HG03097 (cell line): Measurements from ENCODE around the gene OCIAD1.
"Not testable (repeated sequence)": the region's sequence is repeated elsewhere in the genome, so short reads cannot be mapped to it uniquely, and the experiment has no call there.

ENCODE experiments used
- ATAC-seq: cut with Tn5 transposase; IDR thresholded peaks from one replicate; pipeline ENCODE4 v1.9.1; 2021; ENCODE audit not compliant: unreplicated experiment, low FRiP score

Gene OCIAD1

DNA sequence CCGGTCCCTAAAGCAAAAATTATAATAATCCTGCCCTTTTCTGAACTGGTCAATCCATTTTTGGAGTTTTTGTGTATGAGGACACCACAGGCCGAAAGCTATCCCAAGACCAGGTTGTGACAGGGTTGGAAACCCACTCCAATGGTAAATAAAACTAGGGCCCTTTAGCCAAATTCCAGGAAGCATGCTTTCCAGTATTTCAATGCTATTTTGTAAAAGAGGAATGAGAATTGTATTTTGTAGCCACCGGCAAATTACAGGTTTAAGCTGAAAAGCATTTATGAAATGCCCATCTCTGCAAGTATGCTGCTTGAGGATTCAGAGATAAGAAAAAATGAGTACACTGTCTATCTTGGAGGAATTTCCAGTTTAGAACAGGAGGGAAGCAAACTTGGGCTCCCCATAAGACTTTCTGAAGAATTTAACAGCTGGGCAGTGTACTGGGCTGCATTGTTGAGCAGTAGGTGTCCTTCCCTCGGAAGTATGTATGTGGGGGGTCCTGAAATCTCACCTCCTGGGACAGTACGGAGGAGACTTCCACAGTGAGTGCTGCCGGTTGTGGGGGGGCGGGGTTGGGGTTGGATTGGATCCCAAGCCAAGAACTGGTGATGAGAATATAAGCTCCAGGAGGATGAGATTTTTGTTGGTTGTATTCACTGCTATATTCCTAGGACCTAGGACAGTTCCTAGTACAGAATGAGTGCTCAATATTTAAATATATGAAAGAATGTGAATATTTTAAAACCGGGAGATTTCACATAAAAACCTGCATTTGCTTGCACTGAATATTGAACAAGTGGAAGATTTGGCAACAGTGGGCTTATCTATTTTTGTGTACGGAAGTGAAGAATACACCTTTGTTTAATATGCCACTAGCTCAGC, 48.9 kb downstream of the OCIAD1 start:
- no peak for ATAC-seq

DNA sequence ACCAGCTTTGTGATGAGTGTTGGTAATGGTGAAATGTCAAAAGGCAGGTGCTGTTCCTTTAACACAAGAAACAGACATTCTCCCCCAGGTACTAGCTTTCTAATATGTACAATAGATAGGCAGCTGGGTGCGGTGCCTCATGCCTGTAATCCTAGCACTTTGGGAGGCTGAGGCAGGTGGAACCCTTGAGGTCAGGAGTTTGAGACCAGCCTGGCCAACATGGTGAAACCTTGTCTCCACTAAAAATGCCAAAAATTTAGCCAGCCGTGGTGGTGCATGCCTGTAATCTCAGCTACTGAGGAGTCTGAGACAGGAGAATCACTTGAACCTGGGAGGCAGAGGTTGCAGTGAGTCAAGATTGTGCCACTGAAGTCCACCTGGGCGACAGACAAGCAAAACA, 50.8 kb downstream of the OCIAD1 start:
- ATAC-seq: not testable (repeated sequence)

DNA sequence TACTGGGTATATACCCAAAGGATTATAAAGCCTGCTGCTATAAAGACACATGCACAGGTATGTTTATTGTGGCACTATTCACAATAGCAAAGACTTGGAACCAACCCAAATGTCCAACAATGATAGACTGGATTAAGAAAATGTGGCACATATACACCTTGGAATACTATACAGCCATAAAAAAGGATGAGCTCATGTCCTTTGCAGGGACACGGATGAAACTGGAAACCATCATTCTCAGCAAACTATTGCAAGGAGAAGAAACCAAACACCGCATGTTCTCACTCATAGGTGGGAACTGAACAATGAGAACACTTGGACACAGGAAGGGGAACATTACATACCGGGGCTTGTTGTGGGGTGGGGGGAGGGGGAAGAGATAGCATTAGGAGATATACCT, 58.9 kb downstream of the OCIAD1 start:
- ATAC-seq: not testable (repeated sequence)

DNA sequence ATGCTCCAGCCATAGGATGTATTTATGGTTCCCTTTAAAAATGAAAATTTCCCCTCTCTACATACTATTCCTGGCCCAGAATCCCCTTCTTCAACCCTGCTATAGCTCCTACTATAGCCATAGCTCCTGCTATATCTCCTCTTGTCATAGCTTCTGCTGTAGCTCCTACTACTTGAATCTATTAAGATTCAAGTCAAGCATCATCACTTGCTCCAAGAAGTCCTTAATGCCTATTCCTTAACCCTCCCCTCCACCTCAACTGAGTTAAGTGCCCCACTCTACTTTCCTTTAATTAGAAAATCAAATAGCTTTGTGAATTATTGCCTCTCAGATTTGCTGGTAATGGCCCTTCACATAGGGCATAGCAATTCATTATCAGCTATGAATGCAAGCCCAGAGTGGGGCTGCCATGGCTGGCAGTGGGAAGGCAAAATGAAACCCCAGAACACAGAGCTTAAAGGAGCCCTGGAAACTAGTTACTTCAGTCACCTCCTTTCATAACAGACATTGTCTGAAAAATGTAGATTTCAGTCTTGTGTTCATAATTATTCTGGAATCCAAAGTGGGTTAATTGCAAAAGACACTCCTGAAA, 60.2 kb downstream of the OCIAD1 start:
- ATAC-seq: no peak

DNA sequence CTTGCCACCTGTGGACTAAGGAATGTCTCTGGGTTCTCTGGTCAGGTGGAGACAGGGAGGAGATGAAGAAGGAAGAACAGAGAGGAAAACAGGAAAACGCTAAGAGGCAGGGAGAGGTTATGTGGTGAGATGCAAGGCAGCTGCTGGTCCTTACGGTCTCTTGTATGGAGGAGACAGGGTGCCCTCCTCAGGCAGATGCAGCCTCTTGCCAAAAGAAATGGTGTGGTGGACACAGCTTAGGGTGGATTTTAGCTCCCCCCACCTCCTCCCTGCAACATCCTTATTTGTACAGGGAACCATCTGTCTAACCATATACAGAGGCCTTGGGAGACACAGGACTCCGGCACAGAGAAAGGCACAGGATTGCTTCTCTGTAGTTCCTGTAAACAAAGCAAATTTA, 66.0 kb downstream of the OCIAD1 start:
- ATAC-seq: no peak

DNA sequence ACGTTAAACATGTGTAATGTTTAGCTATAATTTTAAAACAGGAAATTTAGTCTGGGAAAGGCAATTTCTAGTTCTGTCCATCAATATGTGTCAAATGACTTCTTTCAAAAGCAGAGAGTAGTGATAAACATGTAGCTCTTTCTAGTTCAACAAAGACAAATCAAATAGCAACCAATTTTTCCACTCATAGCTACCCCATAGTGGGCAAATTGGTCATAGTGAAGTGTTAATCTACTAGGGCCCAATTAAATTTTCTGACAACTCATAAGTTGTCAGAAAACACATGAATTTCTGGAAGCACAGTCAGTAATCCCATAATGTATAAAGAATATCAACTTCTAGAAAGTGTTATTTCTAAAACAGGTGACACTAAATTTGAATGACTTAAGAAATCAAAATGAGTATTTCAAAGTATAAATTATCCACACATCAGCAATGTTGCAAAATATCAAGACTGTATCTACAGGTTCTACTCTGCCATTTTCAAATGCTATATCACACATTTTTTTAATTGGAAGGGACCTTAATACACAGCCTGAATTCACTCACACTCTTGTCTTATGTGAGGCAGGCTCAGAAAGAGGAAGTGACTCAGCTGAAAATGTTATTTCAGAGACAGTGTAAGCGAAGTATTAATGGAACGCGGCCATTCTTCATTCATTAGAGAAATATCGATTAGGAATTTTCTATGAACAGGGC, 68.0 kb downstream of the OCIAD1 start:
- ATAC-seq: no peak

DNA sequence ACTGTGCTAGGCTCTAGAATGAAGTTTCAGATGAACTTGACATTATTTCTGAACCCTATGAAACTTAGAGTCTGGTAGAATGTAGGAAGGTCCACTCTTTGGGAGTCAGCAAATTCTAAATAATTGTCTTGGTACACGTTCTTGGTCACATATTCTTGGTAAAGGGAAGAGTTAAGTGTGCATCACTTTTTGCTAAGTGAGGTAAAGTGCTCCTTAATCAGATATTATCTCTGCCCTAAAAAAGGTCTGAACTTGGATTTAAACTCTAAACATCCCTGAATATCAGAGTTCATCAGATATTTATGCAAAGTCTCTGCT, 68.5 kb downstream of the OCIAD1 start:
- ATAC-seq: no peak

DNA sequence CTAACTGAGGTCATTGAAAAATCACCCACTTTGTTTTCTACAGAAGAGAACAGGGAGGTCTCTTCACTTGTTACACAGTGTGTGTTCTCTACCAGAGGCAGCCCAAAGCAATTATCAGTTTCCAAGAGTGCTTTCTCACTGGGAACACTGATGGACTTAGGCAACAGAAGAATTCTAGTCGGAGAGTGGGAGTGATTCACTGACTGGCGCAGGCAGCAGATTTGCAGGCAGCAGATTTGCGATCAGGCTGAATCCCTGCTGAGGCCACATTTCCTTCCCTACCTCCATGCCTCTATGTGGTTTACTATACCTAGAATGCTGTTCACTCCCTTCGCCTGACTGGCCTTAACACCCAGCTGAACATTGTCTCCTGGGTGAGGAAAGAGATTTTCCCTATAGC, 69.1 kb downstream of the OCIAD1 start:
- ATAC-seq: no peak

DNA sequence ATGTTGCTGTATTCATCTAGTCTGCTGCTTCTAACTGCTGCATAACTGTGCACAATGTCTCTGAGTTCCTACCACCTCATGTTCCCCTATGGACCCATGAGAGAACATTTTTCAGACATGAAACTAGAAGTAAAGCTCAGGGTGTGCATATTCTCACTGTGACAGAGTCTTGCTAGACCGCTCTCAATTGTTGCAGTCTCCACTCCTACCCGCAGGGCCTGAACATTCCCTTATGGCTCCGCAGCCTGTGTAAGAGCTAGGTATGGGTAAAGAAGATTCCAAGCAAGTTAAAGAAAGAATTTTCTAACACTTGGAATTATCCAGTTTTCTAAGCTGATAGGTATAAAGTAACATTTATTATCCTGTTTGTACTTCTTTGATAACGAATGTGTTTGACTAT, 70.3 kb downstream of the OCIAD1 start:
- no peak for ATAC-seq

DNA sequence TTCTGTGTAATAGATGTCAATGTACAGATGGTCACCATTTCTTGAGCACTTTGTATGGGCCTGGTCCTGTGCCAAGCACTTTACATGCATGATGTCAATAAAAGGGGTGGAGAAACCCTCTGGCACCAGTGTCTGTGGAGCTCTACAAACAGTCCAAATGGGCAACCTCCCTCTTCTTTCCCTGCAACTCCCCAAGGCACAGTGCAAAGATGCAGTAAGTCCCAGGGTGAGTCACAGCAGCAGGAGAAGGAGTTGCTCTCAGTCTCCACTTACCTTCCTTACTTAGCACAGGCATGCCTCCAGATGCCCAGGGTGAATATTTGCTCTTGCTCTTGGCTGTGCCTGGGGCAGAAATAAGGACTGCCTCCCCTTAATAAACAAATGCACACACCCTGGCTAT, 71.4 kb downstream of the OCIAD1 start:
- ATAC-seq: no peak

DNA sequence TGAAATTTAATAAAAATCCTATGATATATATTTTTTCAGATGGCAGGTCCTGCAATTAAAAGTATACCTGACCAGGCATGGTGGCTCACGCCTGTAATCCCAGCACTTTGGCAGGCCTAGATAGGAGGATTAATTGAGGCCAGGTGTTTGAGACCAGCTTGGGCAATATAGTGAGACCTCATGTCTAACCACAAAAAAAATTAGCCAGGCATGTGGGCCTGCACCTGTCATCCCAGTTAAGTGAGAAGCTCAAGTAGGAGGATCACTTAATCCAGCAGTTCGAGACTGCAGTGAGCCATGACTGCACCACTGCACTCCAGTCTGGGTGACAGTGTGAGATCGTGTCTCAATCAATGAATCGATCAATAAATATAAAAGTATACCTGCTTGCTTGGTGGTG, 73.2 kb downstream of the OCIAD1 start:
- no peak for ATAC-seq

DNA sequence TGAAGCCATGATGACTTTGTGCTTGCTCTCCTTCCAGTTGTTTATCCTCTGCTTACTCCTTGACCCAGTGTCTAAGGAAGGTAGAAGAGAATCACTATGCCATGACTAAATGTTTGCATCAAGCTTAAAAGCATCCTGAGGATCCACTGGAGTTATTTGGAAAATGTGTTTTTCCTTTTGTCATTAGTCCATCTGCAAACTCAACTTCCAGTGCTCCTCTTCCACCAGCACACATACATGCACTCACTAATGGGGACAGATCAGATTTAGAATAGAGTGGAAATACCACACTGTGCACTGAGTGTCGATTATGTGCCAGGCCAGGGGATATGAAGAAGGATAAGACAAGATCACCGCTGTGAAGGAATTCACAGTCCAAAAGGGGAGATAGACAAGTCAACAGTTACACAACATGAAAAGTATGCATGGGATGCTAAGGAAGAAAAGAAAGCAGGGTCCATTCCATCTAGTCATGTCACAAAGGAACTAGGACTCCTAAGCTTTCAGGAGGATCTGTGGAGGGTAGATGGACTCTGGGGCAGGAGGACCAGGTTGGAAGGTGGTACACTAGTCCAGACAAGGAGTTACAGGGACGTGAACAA, 73.8 kb downstream of the OCIAD1 start:
- ATAC-seq: no peak

DNA sequence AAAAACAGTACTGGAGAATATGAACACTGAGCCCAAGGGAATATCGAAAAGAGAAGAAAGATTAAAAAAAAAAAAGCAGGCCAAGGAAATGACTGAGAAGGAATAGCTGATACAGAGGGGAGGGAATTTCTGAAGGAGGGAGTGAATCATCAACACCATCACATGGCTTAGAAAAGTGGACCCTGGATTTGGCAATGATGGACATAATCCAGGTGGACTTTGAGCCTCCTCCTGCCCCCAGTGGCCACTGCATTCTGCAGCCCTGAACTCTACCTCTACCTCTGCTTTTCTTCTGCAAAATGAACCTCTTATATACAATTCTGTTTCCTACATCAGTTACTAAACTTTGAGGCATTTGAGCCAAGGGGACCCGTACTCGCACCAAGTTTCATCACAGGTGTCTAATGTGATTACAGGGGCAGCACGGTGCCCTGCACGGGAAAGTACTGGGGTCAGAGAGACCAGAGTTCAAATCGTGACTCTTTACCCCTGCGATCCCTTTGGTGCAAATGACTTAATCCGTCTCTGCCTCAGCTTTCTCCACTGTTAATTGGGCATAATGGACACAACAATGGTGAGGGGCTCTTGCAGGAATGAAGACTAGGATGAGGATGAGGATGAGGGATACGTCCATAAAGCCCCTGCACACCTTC, 74.6 kb downstream of the OCIAD1 start:
- ATAC-seq: no peak

DNA sequence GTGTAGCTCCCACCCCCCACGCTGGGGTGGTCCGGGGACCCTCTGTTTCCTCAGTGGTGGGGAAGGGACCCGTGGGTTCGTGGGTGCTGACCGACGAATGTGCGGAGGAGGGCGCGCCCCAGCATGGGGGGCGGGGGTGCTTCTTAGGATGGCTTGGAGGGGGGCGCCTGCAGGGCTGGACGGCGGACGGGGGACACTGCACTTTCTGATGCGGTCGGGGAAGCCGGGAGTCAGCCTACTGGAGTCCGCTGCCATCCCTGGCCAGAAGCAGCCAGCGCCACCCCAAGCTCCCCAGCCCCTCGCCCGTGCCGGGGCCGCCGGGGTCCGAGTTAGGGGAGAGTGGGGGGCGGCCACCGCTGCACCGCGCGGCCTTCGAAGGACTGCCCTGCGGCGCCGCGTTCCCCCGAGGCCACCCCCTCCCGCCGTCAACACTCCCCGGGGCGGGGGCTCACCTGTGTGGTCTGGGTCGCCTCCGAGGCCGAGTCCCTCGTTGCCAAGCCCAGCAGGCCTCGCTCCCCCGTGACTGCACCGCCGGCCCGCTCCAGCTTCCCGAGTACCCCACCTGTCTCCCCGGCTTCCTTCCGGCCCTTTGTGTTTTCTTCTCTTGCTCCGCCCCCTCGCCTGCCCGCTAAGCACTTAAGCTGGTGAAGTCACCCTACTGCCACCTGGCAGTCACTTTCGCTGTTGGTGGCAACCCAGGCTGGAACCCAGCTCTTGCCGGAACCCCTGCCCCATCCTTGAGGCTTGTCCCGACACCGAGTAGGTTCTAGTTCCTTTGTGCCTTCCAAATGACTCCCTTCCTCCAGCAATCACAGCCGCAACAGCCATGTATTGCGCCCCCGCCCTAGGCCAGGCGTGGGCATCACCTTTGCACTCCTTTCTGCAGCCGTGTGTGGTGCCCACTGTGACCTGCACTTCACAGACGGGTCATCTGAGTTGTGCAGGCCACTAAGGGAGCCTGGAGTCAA, 75.6 kb downstream of the OCIAD1 start, which contains the start of gene OCIAD2:
Gene OCIAD2 (minus strand): TSS at position 569 of the 968 bp plus-strand sequence. CDS start 2,225 bp downstream, outside the sequence.
- ATAC-seq: peak; percentile 94

DNA sequence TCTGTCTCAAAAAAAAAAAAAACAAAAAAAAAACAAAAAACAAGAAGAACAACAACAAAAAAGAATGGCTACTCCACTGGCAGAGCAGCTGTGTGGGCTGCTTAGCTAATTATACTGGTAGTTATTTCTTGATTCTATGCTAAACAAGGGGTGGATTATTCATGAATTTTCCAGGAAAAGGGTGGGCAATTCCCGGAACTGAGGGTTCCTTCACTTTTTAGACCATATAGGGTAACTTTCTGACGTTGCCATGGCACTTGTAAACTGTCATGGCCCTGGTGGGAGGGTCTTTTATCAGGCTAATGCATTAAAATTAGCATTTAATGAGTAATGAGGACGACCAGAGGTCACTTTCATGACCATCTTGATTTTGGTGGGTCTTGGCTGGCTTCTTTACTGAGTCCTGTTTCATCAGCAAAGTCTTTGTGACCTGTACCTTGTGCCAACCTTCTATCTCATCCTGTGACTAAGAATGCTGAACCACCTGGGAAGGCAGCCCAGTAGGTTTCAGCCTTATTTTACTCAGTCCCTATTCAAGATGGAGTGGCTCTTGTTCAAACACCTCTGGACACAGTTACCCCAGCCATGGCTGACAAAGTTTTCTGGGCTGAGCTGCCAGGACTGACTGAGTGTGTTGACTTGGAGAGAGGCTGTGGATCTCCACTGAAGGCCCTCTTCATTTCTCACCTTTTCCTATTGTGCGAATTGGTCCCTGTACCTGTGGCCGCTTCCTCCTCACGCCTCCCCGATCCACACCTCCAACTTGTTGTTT, 77.0 kb downstream of the OCIAD1 start:
- ATAC-seq: no peak

DNA sequence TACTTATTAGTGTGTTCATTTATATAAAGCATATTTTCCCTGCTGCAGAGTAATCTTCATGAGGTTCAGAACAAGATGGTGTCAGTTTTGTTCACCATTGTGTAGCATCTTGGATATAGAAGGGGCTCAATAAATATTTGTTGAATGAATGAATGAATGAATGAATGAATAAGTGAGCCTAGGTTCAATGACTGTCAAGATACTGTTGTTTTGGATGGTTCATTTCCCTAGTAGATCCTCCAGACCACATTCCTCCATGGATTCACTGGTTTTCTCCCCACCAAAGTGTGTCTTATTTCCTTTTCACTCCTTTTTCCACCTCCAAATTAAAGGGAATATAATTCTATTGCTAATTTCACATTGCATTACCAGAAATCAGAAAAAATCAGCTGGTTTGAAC, 77.8 kb downstream of the OCIAD1 start:
- no peak for ATAC-seq

DNA sequence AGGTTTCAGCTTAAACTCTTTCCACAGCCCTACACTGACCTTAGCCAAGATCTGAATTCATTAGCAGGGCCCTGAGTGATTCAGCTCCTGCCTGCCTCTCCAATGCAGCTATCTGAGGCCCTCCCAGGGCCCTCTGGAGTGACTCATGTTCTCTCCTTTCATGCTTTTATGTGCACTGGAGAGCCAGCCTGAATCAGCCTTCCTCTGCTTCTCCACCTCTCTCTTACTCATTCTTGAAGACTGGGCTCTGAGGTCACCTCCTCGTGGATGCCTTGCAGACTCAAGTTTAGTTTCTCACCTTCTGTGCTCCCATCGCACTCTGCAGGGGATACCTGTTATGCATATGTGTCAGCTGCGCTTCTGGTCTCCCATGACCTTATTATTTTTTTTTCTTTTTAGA, 78.8 kb downstream of the OCIAD1 start:
- ATAC-seq: no peak

DNA sequence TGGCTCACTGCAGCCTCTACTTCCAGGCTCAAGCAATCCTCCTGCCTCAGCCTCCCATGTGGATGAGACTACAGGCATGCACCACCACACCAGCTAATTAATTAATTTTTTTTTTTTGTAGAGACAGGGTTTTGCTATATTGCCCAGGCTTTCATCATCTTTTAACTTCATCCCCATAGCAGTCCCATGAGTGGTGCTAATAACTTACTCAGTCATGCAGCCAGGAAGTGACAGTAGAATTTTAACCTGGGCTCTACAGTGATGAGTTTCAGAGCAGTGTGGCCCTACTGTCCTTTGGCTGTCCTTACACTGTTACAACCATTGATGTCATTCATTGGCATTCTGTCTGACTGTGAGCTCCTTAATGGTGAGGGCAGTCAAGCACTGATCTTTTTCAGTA, 79.6 kb downstream of the OCIAD1 start:
- ATAC-seq: peak; percentile 50
